ENCODE data around the gene CD96.

GRCh38 chr3:111545349-111545748 lies 3.4 kb downstream of the CD96 start:
- TF ChIP-seq CTCF (conservative IDR thresholded peaks at IDR 0.05 in 1 of 2, IDR thresholded peaks at IDR 0.05 in 1 of 2; ENCODE audit: extremely low read depth in 1 of 2, insufficient read depth in 1 of 2, low read depth in 1 of 2, low read length in 2 of 2) (no peak), EZH2 (IDR thresholded peaks at IDR 0.05; ENCODE audit: borderline replicate concordance, low read length) (no peak)
